ENCODE measurements around the gene SPRR1B.

GRCh38 chr1:153030895-153031294 lies at the start of gene SPRR1B:
- TF ChIP-seq, protein P1, sequence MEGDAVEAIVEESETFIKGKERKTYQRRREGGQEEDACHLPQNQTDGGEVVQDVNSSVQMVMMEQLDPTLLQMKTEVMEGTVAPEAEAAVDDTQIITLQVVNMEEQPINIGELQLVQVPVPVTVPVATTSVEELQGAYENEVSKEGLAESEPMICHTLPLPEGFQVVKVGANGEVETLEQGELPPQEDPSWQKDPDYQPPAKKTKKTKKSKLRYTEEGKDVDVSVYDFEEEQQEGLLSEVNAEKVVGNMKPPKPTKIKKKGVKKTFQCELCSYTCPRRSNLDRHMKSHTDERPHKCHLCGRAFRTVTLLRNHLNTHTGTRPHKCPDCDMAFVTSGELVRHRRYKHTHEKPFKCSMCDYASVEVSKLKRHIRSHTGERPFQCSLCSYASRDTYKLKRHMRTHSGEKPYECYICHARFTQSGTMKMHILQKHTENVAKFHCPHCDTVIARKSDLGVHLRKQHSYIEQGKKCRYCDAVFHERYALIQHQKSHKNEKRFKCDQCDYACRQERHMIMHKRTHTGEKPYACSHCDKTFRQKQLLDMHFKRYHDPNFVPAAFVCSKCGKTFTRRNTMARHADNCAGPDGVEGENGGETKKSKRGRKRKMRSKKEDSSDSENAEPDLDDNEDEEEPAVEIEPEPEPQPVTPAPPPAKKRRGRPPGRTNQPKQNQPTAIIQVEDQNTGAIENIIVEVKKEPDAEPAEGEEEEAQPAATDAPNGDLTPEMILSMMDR (conservative IDR thresholded peaks at IDR 0.05; ENCODE audit: low read depth, low read length): no peak
- TF ChIP-seq EZH2 (IDR thresholded peaks at IDR 0.05; ENCODE audit: low read length, unreplicated experiment): no peak
- TF ChIP-seq EZH2phosphoT487 (IDR thresholded peaks at IDR 0.05; ENCODE audit: borderline replicate concordance, low read length): no peak

All from PC-3 (cell line).